Muscle of back (tissue), 11 donors: Measurements from ENCODE around the gene SLIT3. TPM values are rescaled to one million over a fixed set of nuclear protein-coding genes. Genes with fewer than 3 reads are reported as not detected.

Experiments used
- DNase-seq, 3 donors: peaks; one replicate each; pipeline versions ENCODE4 v3.0.0 to v3.0.0-alpha.2; 2013
- polyA plus RNA-seq, 10 donors: library from polyadenylated mRNA; unstranded; fragments of 120-200 nt; gene quantifications; one replicate each; pipeline ENCODE4 v1.2.1, GENCODE V29; 2013; ENCODE audit not compliant: insufficient read length in 10 of 10

Gene SLIT3
- polyA plus RNA-seq, 10 donors = 6.6 to 47.9 (median 10.4) TPM

DNA sequence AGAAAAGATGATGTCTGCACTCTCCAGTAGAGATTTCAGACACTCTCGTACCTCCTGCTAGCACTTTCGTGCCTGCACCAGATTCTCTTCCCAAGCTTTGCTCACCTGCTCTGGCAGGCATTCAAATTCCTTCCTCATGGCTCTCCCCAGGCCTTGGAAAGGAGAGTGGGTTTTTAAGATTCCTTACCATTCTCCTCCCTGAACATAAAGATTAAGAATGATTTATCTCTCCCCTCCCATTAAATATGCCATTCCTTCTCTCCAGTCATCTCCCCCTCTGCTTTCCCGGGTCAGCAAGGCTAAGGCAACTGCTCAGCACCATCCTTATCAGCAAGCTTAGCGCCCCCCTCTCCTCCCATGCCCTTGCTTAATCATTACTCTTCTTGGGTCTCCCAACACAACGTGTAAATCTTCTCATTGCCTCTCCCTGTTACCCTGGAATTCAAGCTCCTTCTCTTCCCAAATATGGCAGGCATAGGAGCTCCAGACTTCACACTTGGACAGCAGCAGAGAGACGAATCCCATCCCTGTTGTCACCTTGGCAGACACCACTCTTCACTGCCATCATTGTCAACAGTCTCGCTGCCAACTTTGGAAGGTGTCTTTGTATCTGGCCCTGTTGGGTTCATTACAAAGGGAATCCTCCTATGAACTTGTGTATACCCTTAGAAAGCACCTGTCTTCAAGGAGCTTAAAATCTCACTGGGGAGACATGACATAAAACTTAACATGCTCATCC lies 332.9 kb downstream of the SLIT3 start:
- DNase-seq = no peak

DNA sequence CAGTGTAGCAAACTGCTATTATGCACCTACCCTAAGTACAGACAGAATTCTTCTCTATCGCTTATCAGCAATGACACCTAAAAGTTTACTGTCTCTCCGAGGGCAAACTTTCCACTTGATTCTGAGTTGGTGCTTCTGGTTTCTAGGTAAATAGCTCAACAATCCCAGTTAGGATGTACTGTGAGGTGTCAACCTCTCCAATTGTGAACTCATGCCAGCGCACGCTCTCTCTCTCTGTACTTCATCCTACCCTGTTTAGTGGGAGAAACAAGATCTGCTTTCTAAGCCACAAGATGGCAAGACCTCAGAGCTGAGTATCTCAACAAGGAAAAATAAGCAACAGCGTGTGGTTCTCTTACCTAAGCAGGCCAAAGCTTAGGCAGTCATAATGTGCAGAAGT lies 335.3 kb downstream of the SLIT3 start:
- DNase-seq = no peak

- no peak for DNase-seq
Measured at GRCh38 chr5:168964182-168964581, 336.8 kb downstream of the SLIT3 start.

- peak in 2 of 3 donors; percentile 19 to 66 for DNase-seq
Measured at GRCh38 chr5:168962306-168962705, 338.6 kb downstream of the SLIT3 start.

DNA sequence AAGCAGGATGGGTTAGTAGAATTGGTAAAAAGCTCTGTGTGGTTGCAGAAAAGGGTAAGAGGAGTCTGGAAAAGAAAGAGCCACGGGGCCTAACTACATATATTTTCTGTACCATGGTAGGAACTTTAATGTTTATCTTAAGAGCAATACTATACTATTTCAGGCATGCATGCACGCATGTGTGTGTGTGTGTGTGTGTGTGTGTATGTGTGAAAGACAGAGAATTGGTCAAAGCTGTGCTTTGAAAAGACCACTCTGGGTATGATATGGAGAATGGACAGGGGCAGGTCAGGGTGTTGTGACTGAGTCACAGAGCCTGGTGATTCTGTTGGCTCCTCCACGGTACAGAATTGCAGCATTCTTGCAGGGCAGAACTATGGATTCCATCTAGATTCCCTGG lies 339.3 kb downstream of the SLIT3 start:
- no peak for DNase-seq

- DNase-seq = no peak
Measured at GRCh38 chr5:168960497-168960896, 340.4 kb downstream of the SLIT3 start.

GRCh38 chr5:168953351-168953750 lies 347.6 kb downstream of the SLIT3 start:
- no peak for DNase-seq

DNA sequence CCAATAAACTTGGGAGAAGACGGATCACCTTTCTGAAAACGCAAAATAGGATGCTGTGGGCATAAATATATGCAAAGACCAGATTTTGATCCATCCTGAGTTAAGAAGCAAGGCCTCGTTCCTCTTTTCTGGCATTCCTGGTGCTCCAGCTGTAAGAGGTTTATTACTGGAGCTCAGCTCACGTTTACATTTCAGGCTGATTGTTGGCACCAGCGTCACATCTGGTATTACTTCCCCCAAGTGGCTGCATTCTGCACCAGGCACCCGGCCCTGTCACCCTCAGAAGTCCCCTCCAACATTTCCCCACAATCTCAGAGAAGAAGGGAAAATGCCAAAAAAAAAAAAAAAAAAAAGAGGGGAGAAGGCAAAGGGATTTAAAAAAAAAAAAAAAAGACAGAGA lies 348.7 kb downstream of the SLIT3 start:
- no peak for DNase-seq

DNA sequence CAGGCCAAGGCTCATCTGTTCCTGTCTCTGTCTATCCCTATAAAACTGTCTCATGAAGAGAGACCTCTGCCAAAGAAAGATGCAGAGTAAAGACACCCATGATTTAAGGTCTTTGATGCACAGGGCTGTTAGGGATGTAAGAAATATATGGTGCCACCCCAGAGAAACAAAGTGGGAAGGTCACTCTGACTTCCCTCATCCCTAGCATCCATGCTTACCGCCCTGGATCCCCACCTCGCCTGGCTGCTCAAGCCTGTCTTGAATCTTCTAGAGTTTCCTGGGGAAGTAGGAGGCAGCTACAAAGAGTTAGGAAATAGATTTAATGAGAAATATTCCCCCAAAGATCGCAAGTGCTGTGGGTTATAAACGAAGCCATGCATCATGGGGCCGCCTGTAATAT lies 349.2 kb downstream of the SLIT3 start:
- no peak for DNase-seq

DNA sequence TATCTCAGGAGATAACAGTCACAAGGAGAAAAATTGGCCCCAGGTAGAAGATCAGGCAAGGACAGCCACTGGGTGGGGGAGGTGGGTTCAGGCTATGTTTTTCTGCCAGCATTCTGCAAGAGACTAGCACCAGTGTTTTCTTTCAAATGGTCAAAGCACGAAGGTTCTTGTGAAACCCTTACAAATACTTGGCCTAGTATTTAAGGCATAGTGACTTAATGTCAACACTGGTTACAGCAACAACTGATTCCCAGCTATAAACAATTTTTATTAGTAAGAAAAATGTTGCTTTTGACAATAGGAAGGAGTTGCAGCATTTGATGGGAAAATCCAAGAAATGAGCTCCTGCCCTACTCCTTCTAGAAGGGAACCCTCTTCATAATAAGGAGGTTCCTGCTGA lies 349.6 kb downstream of the SLIT3 start:
- DNase-seq = no peak

- no peak for DNase-seq
Measured at GRCh38 chr5:168950241-168950951, 350.5 kb downstream of the SLIT3 start.

- no peak for DNase-seq
Measured at GRCh38 chr5:168948746-168949145, 352.2 kb downstream of the SLIT3 start.

DNA sequence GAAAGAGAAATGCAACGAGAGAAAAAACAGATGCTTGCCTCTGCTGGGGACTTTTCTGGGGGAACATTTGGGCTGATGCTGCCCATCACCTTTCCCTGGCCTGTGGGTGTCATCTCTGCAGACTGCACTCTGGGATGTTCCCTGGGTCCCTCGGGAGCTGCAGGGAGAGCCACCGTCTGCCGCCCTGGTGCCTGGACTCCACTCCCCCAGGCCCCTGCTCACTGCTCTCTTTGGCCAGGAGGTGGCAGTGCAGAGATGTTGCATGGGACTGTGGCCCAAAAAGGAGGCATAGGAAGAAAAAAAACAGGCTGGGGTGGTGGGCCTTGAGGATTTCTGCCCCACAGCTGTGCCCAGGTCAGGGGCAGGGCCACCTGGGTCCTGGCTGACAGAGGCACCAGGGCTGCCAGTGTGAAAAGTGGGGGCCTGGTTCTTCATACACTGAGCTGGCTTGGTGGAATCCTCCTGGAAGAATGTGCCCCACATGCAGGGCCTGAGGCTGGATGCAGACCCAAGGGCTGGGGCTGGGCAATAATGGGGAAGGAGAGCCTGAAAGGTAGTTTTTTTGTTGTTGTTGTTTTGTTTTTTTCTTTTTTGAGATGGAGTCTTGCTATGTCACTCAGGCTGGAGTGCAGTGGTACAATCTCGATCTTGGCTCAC lies 353.6 kb downstream of the SLIT3 start:
- peak; percentile 13 to 45 (median 16) for DNase-seq

- DNase-seq = no peak
Measured at GRCh38 chr5:168946363-168946762, 354.6 kb downstream of the SLIT3 start.

DNA sequence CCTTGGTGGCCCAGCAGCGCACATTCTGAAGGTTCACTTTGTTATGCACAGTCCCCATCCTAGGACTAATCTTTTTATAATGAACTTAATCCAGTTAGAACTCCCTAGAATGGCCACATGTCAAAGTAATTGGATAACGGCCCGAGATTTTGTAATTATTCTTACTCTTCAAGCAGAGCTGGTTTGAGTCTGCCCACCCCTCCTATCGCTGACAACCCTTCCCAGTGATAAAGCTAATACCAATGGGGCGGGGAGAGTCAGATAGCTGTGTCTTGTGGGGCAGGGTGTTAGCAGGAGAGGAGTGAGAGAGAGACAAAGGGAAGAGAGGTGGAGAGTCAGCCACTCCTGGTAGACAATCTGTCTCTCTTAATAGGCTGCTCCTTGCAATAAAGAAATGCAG lies 356.9 kb downstream of the SLIT3 start:
- DNase-seq = no peak

DNA sequence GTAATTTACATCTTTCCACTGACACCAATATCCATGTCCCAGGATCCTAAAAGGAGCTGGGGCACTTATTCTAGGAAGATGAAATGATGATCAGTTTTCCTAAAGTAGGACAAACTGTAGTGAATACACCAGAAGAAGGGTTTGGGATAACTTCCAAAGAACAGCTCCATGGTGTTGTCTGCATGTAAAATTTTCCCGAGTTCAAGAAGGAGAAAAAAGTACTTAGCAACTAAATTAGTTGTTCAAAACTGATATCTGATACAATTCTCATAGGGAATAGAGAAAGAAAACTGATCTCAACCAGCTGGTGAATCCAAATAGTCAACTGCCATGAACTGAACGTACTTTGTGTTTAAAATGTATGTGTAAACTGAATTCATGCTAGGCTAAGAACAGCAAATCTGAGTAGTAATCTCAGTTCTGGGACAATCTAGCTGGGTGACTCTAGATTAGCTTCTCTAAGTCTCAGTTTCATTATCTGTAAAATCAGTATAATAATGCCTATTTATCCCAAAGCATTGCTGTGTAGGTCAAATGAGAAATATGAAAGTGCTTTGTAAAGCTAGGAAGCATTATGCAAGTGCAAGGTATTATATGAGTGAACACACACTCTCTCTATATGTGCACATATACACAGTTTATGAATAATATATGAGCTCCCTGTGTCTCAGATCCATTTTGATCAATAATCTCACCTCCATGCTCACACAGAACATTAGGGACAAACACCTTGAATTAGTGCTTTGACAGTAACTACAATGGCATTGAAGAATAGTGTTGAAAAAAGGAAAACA lies 357.7 kb downstream of the SLIT3 start:
- DNase-seq = no peak

DNA sequence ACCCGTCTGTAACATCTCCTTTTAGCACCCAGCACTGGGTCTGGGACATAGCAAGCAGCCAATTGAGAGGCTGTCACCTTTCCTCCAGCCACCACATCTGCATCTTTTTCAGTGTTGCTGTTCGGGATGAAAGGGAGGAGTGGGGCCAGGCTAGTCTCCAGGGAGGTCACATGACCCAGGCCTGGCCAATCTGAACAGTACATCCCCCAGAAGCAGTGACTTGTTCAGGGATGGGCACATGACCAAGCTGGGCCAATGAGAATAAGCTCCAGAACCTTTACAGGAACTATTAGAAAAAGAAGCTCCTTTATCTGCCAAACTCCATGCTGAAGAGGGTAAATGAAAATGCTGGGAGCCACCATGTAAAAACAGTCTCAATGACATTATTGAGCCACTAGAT lies 359.0 kb downstream of the SLIT3 start:
- no peak for DNase-seq

DNA sequence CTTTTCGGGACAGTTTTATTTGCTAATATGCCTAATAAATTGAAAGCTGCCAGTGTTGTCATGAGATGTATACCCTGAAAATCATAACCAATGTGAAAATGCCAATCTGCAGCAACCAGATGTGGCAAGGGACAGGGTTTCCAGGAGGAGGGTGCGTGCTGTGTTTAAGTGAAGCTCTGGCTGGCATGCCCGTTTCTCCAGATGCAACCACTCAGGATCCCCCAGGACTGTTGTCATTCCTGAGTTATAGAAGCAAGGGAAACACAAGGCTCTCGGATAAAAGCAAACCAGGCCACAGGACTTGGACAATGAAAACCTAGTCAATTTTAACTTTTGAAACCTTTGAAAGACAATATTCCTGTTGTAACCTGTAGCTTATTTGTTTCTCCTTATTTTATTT lies 360.2 kb downstream of the SLIT3 start:
- DNase-seq = no peak

GRCh38 chr5:168939887-168940544 lies 360.9 kb downstream of the SLIT3 start:
- no peak for DNase-seq

DNA sequence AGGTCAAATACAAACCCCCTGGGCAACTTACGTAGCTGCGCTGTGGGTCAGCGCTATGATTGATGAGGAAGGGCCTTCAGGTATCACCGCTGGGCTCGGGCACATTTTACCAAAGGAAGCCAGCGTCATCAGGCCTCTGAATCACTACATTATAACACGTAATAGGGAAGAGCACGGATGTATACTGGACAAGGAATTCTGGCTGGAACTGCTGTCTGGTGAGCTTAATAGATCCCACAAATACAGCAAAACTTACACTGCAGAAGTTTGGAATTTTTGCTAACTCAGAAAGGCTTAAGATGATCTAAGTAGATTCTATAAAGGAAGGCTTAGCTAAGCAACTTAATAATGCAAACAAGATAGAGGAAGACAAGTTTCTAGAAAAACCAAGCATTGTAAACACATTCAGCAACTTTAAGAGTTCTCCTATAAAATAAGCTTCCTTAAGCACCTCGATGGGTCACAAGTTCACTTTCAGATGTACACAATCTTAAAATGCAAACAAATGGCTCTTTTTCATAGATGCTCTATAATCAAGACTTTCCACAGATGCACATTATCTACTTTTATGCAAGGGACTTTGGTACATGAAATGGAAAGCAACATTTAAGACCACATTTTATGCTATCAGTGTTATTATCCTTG lies 361.7 kb downstream of the SLIT3 start:
- peak in 1 of 3 donors; percentile 7 for DNase-seq

DNA sequence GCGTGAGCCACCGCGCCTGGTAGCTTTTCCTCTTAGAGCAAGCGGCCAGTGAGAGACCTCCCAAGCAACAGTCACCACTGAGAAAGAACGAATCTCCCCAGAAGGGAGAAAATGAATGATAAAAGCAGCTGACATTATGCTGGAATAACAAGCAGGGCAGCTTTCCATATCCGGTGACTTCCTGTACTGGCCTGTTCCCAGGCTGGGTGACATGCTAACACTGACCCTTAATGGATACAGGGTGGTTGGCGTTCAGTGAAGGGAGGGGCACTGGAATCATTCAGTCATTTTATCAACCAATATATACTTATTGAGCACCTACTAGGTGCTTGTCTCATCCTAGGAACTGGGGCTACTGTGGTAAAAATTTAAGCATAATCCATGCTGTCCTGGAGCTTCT lies 364.4 kb downstream of the SLIT3 start:
- no peak for DNase-seq
